SH-SY5Y (cell line): Measurements from ENCODE around the gene URM1.

Experiments
- GATA2 ChIP-seq: IDR thresholded peaks from 2 replicates; pipeline ENCODE4 v1.6.1; 2011; ENCODE audit warnings: mild to moderate bottlenecking, low read depth, low read length
- GATA3 ChIP-seq: IDR thresholded peaks from 2 replicates; pipeline ENCODE4 v1.6.1; 2011; ENCODE audit warnings: low read depth, mild to moderate bottlenecking, low read length, moderate library complexity

DNA sequence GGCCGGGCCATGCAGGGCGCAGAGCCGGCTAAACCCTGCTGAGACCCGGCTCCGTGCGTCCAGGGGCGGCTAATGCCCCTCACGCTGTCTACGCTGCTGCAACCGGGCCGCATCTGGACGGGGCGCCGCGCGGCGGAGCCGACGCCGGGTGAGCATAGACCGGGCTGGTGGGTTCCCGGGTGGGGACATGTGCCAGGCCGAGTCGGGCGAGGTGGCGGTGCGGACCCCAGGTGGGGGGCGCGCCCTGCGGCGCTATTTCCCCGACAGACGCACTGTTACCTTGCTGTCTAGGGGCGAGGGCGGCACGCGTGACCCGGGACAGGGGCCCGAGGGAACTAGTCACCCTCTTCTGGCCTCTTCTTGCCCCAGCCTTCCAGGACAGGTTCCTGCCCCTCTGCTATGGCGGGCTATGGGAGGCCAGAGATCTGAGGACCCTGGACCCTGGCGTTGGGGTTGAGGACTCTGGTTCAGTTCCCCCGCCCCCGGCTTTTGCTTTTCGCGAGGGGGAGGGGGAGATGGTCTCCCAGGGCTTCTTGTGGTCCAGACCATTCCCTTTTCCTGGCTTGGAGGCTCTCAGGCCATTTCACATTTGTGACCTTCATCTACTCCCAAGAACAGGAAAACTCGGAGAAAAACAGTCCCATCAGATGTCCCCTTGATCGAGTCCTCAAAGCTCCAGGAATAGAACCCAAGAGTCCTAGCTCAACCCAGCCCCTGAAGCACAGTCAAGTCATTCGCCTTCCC, 30.3 kb upstream of the URM1 start:
- TF ChIP-seq GATA2 (no peak), GATA3 (no peak)
